Neuronal stem cell (in vitro differentiated cells): ENCODE measurements around the gene ANKRD33B.

ENCODE experiments used
- DNase-seq: peaks from one replicate; pipeline ENCODE4 v3.0.0-alpha.2; 2013; ENCODE audit warnings: low spot score
- H2AFZ ChIP-seq: one replicate; pipeline ENCODE4 v1.6.1; 2013; ENCODE audit warnings: mild to moderate bottlenecking, low read length, inconsistent platforms
- H2AK5ac ChIP-seq: 2 replicates; pipeline ENCODE4 v1.6.1; 2013; ENCODE audit warnings: low read depth, mild to moderate bottlenecking, inconsistent platforms, low read length, moderate library complexity, mixed read lengths
- H2BK120ac ChIP-seq: 2 replicates; pipeline ENCODE4 v1.6.1; 2013; ENCODE audit warnings: low read depth, mild to moderate bottlenecking, inconsistent platforms, low read length, moderate library complexity, mixed read lengths
- H2BK12ac ChIP-seq: one replicate; pipeline ENCODE4 v1.6.1; 2013; ENCODE audit warnings: low read length, inconsistent platforms
- H2BK15ac ChIP-seq: 2 replicates; pipeline ENCODE4 v1.6.1; 2013; ENCODE audit warnings: mild to moderate bottlenecking, low read length, inconsistent platforms, mixed read lengths
- H2BK5ac ChIP-seq: one replicate; pipeline ENCODE4 v1.6.1; 2013; ENCODE audit warnings: inconsistent platforms, mild to moderate bottlenecking, low read length, moderate library complexity
- H3K14ac ChIP-seq: one replicate; pipeline ENCODE4 v1.6.1; 2013; ENCODE audit warnings: low read length, inconsistent platforms
- H3K18ac ChIP-seq: 2 replicates; pipeline ENCODE4 v1.6.1; 2013; ENCODE audit warnings: low read length, inconsistent platforms
- H3K23ac ChIP-seq: 2 replicates; pipeline ENCODE4 v1.6.1; 2013; ENCODE audit warnings: low read depth, mild to moderate bottlenecking, mixed read lengths, low read length, inconsistent platforms; ENCODE audit not compliant: poor library complexity
- H3K27ac ChIP-seq: replicated peaks from 3 replicates; pipeline ENCODE4 v1.5.1; 2013; ENCODE audit warnings: low read length, inconsistent platforms
- H3K27me3 ChIP-seq, 3 experiments: 2 replicates each; pipeline ENCODE4 v1.6.1; 2013; ENCODE audit warnings: low read length in 3 of 3, mild to moderate bottlenecking in 2 of 3, inconsistent platforms in 1 of 3, low read depth in 1 of 3, mixed read lengths in 1 of 3, moderate library complexity in 1 of 3; ENCODE audit not compliant: control insufficient read depth in 3 of 3, insufficient read depth in 3 of 3
- H3K36me3 ChIP-seq, 2 donors: replicated peaks in 1 of 2; 2 replicates each; pipeline ENCODE4 v1.6.1; 2013; ENCODE audit warnings: low read length in 2 of 2; ENCODE audit not compliant: control insufficient read depth in 2 of 2, insufficient read depth in 2 of 2
- H3K4ac ChIP-seq: 2 replicates; pipeline ENCODE4 v1.6.1; 2013; ENCODE audit warnings: inconsistent platforms, mild to moderate bottlenecking, low read length, moderate library complexity
- H3K4me1 ChIP-seq, 2 donors: 1 replicate in 1 of 2; 2 replicates in 1 of 2; pipeline ENCODE4 v1.6.1; 2013; ENCODE audit warnings: low read length in 2 of 2, low read depth in 1 of 2; ENCODE audit not compliant: control insufficient read depth in 2 of 2, insufficient read depth in 1 of 2
- H3K4me2 ChIP-seq: one replicate; pipeline ENCODE4 v1.6.1; 2013; ENCODE audit warnings: mild to moderate bottlenecking, low read length, inconsistent platforms; ENCODE audit not compliant: insufficient read depth, poor library complexity, severe bottlenecking
- H3K4me3 ChIP-seq, 2 donors: 2 replicates each; pipeline ENCODE4 v1.5.1; 2013; ENCODE audit warnings: low read length in 2 of 2, mild to moderate bottlenecking in 2 of 2, inconsistent platforms in 1 of 2, moderate library complexity in 1 of 2
- H3K79me1 ChIP-seq: one replicate; pipeline ENCODE4 v1.6.1; 2013; ENCODE audit warnings: low read depth, mild to moderate bottlenecking, inconsistent platforms, low read length, moderate library complexity
- H3K9ac ChIP-seq: one replicate; pipeline ENCODE4 v1.6.1; 2013; ENCODE audit warnings: mild to moderate bottlenecking, low read depth, low read length, inconsistent platforms; ENCODE audit not compliant: poor library complexity
- H3K9me3 ChIP-seq, 2 donors: replicated peaks in 1 of 2; 2 replicates each; pipeline versions ENCODE3 to v1.6.1; 2013; ENCODE audit warnings: low read length in 2 of 2, mild to moderate bottlenecking in 2 of 2, inconsistent platforms in 1 of 2, low read depth in 1 of 2, mixed read lengths in 1 of 2, moderate library complexity in 1 of 2; ENCODE audit not compliant: control insufficient read depth in 2 of 2, insufficient read depth in 1 of 2
- H4K8ac ChIP-seq: one replicate; pipeline ENCODE4 v1.6.1; 2013; ENCODE audit warnings: low read depth, mild to moderate bottlenecking, inconsistent platforms, low read length, moderate library complexity
- H4K91ac ChIP-seq: one replicate; pipeline ENCODE4 v1.6.1; 2013; ENCODE audit warnings: low read length, low read depth, mild to moderate bottlenecking, inconsistent platforms; ENCODE audit not compliant: poor library complexity
- WGBS, 2 donors: extraction: QIAGEN DNeasy Blood & Tissue Kit; methylation state at CpG; one replicate each; pipeline ENCODE4 v1.1.7; 2013; ENCODE audit warnings: missing lambda C conversion rate in 2 of 2, mixed read lengths in 1 of 2; ENCODE audit not compliant: insufficient read length in 2 of 2, insufficient replicate concordance in 1 of 2; ENCODE audit errors: extremely low coverage in 2 of 2; 5-methylcytosine and 5-hydroxymethylcytosine counted together

ANKRD33B gene

GRCh38 chr5:10652151-10652550 is 88.3 kb downstream of the ANKRD33B start:
- Histone ChIP-seq H2BK5ac (no peak overlapping the region), H4K8ac (no peak overlapping the region), H3K79me1 (peaks cover 2% of the 10 kb centered on the region), H3K18ac (peak overlapping the region; percentile 54), H3K9me3 (no peaks in the 10 kb centered on the region), H3K4ac (no peak overlapping the region), H3K23ac (peak overlapping the region; percentile 35), H4K91ac (no peak overlapping the region), H2BK120ac (no peak overlapping the region), H3K27me3 (no peaks in the 10 kb centered on the region), H2BK15ac (no peak overlapping the region), H2BK12ac (no peak overlapping the region), H3K4me1 (peaks cover 8 to 10% of the 10 kb centered on the region in 2 donors), H2AK5ac (no peak overlapping the region), H3K36me3 (no peaks in the 10 kb centered on the region), H3K14ac (peak overlapping the region; percentile 14), H3K27ac (no peak overlapping the region), H3K4me2 (no peak overlapping the region), H3K4me3 (no peak overlapping the region), H2AFZ (no peak overlapping the region), H3K9ac (no peak overlapping the region)
- no CpG with 5 or more reads among the region's 13 CpGs for WGBS, 2 donors
- DNase-seq: no peak

GRCh38 chr5:10652606-10653005 is 88.7 kb downstream of the ANKRD33B start:
- no peak overlapping the region for H3K4me2 ChIP-seq
- no peaks in the 10 kb centered on the region for H3K27me3 ChIP-seq
- H4K91ac ChIP-seq: no peak overlapping the region
- H3K4me1 ChIP-seq: peaks cover 8 to 10% of the 10 kb centered on the region in 2 donors
- no peak overlapping the region for H2BK5ac ChIP-seq
- H3K4ac ChIP-seq: no peak overlapping the region
- H3K9ac ChIP-seq: no peak overlapping the region
- no peak overlapping the region for H3K14ac ChIP-seq
- H2BK15ac ChIP-seq: no peak overlapping the region
- DNase-seq: no peak
- no peak overlapping the region for H3K4me3 ChIP-seq
- H3K9me3 ChIP-seq: no peaks in the 10 kb centered on the region
- peaks cover 2% of the 10 kb centered on the region for H3K79me1 ChIP-seq
- no peak overlapping the region for H3K23ac ChIP-seq
- WGBS, 2 donors: no CpG with 5 or more reads among the region's 8 CpGs
- H2BK12ac ChIP-seq: no peak overlapping the region
- no peak overlapping the region for H2AFZ ChIP-seq
- H4K8ac ChIP-seq: no peak overlapping the region
- H2BK120ac ChIP-seq: peak overlapping the region; percentile 22
- no peak overlapping the region for H3K18ac ChIP-seq
- H3K27ac ChIP-seq: no peak overlapping the region
- no peak overlapping the region for H2AK5ac ChIP-seq
- no peaks in the 10 kb centered on the region for H3K36me3 ChIP-seq

GRCh38 chr5:10653043-10653442 is 89.2 kb downstream of the ANKRD33B start:
- Histone ChIP-seq H3K9me3 (no peaks in the 10 kb centered on the region), H3K4ac (no peak overlapping the region), H3K4me3 (no peak overlapping the region), H3K23ac (no peak overlapping the region), H3K36me3 (no peaks in the 10 kb centered on the region), H3K4me2 (no peak overlapping the region), H3K27ac (no peak overlapping the region), H2AFZ (no peak overlapping the region), H4K91ac (no peak overlapping the region), H3K79me1 (peaks cover 2% of the 10 kb centered on the region), H4K8ac (no peak overlapping the region), H2BK12ac (no peak overlapping the region), H2BK120ac (peak overlapping the region; percentile 22), H3K27me3 (no peaks in the 10 kb centered on the region), H3K18ac (no peak overlapping the region), H3K9ac (no peak overlapping the region), H3K4me1 (peaks cover 8 to 10% of the 10 kb centered on the region in 2 donors), H2BK15ac (no peak overlapping the region), H2BK5ac (no peak overlapping the region), H2AK5ac (no peak overlapping the region), H3K14ac (no peak overlapping the region)
- WGBS, 2 donors: no CpG with 5 or more reads among the region's 4 CpGs
- DNase-seq: no peak

GRCh38 chr5:10653751-10654400 is 90.0 kb downstream of the ANKRD33B start:
- no peaks in the 10 kb centered on the region for H3K9me3 ChIP-seq
- H3K27me3 ChIP-seq: no peaks in the 10 kb centered on the region
- no peak overlapping the region for H3K4me2 ChIP-seq
- no peak overlapping the region for H2BK15ac ChIP-seq
- no peak overlapping the region for H4K8ac ChIP-seq
- no peak overlapping the region for H3K4ac ChIP-seq
- no peak overlapping the region for H2AFZ ChIP-seq
- H3K18ac ChIP-seq: no peak overlapping the region
- DNase-seq: no peak
- H2BK120ac ChIP-seq: no peak overlapping the region
- H3K4me3 ChIP-seq: no peak overlapping the region
- H3K36me3 ChIP-seq: no peaks in the 10 kb centered on the region
- H2BK12ac ChIP-seq: no peak overlapping the region
- no CpG with 5 or more reads among the region's 12 CpGs for WGBS, 2 donors
- H3K4me1 ChIP-seq: peaks cover 8 to 10% of the 10 kb centered on the region in 2 donors
- H3K14ac ChIP-seq: no peak overlapping the region
- H2AK5ac ChIP-seq: no peak overlapping the region
- no peak overlapping the region for H4K91ac ChIP-seq
- no peak overlapping the region for H2BK5ac ChIP-seq
- no peak overlapping the region for H3K9ac ChIP-seq
- H3K27ac ChIP-seq: no peak overlapping the region
- H3K79me1 ChIP-seq: peaks cover 2% of the 10 kb centered on the region
- H3K23ac ChIP-seq: no peak overlapping the region
